CD4-positive, alpha-beta T cell treated with Interleukin-4 for 4 hours (primary cell): ENCODE measurements around the gene PXMP2.

Experiments used
- DNase-seq: peaks from one replicate; pipeline ENCODE4 v3.0.0-alpha.2; 2020

Gene PXMP2

GRCh38 chr12:132687211-132688164, at the start of gene PXMP2, which contains the start of gene POLE:
TSS of gene PXMP2 (plus strand) at chr12:132687587. CDS start at chr12:132687671, 84 bp downstream.
TSS of gene POLE (minus strand) at chr12:132687342. CDS start at chr12:132687315, 27 bp downstream.
- DNase-seq: peak; percentile 93

- no peak for DNase-seq
Observed at GRCh38 chr12:132637811-132638210, 49.6 kb upstream of the PXMP2 start.

- DNase-seq: no peak
Observed at GRCh38 chr12:132638541-132639408, 48.6 kb upstream of the PXMP2 start.

- DNase-seq: no peak
Observed at GRCh38 chr12:132639956-132640520, 47.3 kb upstream of the PXMP2 start.

GRCh38 chr12:132640936-132641335, 46.5 kb upstream of the PXMP2 start:
- no peak for DNase-seq

- DNase-seq: no peak
Observed at GRCh38 chr12:132641811-132642650, 45.4 kb upstream of the PXMP2 start.

GRCh38 chr12:132642846-132643835, 44.2 kb upstream of the PXMP2 start:
- no peak for DNase-seq

GRCh38 chr12:132646850-132647249, 40.5 kb upstream of the PXMP2 start:
- no peak for DNase-seq

GRCh38 chr12:132647858-132648257, 39.5 kb upstream of the PXMP2 start:
- DNase-seq: no peak

GRCh38 chr12:132648616-132649225, 38.7 kb upstream of the PXMP2 start:
- no peak for DNase-seq

GRCh38 chr12:132649226-132649945, 38.0 kb upstream of the PXMP2 start:
- no peak for DNase-seq

GRCh38 chr12:132651444-132652100, 35.8 kb upstream of the PXMP2 start:
- no peak for DNase-seq

- DNase-seq: no peak
Observed at GRCh38 chr12:132653567-132654290, 33.7 kb upstream of the PXMP2 start.

GRCh38 chr12:132657004-132657727, 30.2 kb upstream of the PXMP2 start:
- DNase-seq: no peak

- DNase-seq: no peak
Observed at GRCh38 chr12:132658149-132658894, 29.1 kb upstream of the PXMP2 start.

GRCh38 chr12:132659146-132659545, 28.2 kb upstream of the PXMP2 start:
- DNase-seq: no peak

- DNase-seq: no peak
Observed at GRCh38 chr12:132660052-132660451, 27.3 kb upstream of the PXMP2 start.
